Right lung (tissue), 5 donors: ENCODE data around the gene LASP1. TPM values are rescaled to one million over a fixed set of nuclear protein-coding genes. Genes with fewer than 3 reads are reported as not detected.
A peak's percentile ranks its signal among the peaks of the same experiment; 100 is the strongest.

Source experiments
- DNase-seq, 2 donors: peaks; one replicate each; pipeline ENCODE4 v3.0.0-alpha.2; 2013
- polyA plus RNA-seq, 5 donors: library from polyadenylated mRNA; unstranded; fragments of 120-200 nt; gene quantifications; one replicate each; pipeline versions ENCODE4 v1.2.1 to v1.2.3, GENCODE V29; 2013; ENCODE audit warnings: inconsistent platforms in 1 of 5, low replicate concordance in 1 of 5; ENCODE audit not compliant: insufficient read length in 5 of 5, insufficient read depth in 1 of 5

The LASP1 gene
- polyA plus RNA-seq, 5 donors, result 132 to 164 (median 144) TPM

DNA sequence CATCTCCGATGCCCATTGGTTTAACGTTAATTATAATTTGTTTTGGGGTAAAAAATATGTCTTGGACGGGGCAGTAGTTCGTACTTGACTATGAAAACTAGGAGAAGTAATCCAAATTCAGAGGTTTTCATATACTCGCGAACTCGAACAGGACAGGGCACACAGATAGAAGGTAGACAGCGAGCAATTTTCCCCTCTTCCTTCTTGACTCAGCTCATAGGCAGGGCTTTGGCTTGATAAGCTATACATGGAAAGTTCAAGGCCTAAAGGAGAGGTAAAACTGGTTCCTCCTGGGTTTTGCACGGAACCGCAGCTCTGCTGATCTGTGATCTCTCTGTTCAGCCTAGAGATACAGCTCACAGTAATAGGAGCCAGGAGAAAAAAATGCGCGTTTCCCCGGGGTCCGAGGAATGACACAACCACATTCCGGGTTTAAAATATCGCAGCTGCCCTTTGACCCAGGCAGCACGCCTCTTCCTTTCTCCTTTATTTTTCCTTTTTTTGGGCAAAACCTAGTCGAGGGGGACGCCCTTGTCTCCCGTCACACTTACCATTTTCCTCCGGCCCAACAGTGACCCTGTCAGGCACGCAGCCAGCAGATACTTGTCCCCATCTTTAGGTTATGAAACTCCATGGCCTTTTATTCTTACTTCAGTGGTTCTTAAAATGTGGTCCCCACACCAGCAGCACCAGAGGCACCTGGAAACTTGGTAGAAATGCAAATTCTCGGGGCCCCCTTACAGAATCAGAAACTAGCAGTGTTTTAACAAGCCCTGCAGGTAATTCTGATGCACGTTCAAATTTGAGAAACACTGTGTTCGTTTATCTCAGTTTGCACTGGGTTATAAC, 1.7 kb upstream of the LASP1 start:
- DNase-seq, result peak in 1 of 2 donors; percentile 41

DNA sequence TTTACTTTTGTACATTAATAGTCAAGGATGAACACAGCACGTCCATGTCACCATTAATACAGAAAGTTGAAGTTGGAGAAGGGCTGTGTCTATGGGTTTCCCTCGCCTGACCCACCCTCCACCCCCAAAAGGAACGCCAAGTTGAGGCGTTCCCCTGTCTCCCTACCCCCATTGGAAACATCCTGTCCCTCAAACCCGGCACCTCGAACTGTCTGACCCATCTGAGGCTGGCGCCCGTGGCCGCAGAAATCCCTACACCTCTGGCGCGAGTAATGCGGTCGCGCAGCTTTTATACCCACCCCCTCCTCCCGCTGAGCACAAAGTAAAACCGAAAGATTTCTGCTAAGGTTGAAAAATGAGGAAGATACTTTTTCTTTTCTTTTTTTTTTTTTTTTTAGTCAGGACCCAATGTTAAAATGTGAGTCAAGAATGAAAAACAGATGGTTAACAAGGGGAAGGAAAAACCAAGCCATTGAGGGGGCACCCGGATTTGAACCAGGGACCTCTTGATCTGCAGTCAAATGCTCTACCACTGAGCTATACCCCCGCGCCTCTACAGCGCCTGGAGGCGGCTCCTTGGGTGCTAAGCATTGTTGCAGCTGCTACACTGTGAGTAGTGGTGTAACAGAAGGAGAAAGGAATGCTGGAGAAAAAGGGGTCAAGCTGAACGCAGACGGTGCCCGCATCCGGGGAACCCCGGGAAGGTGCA, 887 bp upstream of the LASP1 start:
- peak; percentile 90 to 94 for DNase-seq

DNA sequence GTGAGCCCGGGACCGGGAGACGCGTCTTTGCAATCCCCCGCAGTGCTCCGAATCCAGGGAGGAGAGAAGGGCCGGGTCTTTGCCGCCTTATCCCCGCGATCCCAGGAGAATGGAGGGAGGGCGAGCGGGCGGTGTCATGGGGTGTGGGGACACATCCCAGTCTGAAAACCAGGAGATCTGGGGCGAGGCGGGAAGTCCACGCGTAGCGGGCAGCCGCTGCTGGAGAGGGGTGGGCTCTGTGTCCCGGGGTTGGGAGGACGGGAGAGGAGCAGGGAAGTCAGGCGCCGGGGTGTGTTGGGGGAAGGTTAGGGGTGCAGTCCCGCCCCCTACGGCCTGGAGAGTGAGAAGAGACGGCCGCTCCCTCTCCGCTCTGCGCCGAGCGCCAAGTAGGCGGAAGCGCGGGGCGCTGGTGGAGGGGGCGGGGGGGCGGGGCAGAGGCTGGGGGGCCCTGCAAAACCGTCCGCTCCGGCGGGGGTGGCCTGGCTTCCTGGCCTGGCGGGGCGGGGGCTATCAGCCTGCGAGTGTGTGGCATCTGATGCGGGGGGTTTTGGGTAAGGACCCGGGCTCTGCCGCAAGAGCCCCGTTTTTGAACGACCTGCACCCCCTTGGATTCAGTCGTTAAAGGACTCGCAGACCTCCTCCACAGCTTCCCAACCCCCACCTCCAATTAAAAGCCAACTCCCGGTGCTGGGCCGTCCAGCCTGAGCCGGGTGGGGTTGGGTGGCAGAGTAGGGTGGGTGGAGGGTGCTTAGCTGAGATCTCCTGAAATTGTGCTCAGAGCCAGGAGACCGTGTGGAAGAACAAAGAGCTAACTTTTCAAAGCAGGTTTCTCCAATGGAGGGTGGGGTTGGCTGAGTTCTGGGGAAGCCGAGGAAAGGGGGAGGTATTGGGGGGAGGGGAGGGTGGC, 654 bp downstream of the LASP1 start:
- peak in 1 of 2 donors; percentile 70 for DNase-seq

DNA sequence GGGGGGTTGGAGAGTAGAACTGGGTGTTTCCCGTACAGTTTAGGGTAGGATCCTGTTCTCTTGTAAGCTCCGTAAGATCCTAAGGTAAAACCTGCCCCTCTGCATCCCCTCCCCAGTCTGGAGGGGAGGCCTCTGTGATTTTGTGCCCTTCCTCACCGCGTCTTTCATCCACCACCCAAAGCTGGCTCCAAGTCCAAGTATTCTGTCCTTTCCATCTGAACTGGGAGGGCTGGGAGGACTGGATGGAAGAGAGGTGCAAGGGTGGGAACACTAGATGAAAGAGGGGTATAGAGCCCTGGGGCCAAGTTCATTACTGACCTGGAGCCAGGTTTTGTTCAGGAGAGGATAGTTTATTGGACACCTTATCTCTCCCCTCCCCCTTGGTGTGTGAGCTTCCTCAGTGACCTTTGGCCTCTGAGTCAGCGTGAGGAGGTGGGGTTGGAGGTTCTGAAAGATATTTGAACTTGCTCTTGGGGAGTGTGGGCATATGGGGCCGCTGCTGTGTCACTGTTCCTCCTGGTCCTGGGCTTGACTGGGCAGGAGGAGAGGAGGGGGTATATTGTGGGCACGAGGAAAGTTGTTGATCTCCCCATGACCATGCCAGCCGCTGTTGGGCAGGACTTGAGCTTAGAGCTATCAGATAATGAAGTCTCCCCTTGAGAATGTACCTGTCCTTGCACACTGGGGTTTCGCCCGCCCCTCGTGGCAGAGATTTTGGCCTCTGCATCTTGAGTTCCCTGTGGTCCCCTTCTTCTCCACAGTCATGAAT, 1.6 kb downstream of the LASP1 start:
- DNase-seq, result no peak

DNA sequence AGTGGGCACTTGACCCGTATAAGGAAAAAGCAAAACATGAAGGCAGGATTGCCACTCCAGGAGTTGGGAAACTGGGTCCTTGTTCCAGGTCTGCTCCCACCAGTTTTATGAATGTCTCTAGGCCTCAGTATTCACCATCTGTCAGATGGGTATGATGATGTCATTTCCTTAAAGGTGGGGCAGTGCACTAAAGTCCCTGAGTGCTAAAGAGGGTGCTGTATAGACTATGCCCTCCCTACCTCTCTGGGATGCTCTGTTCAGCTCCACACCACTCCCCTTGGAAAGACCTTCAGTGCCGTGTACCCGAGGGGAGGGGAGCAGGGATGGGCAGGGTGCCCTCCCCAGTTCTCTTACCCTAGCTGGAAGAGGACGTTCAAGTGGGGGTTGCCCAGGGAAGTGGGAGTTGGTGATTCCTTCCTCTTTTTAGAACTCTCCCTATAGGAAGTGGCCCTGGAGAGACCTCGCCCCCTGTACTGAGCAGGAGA, 2.2 kb downstream of the LASP1 start:
- no peak for DNase-seq

DNA sequence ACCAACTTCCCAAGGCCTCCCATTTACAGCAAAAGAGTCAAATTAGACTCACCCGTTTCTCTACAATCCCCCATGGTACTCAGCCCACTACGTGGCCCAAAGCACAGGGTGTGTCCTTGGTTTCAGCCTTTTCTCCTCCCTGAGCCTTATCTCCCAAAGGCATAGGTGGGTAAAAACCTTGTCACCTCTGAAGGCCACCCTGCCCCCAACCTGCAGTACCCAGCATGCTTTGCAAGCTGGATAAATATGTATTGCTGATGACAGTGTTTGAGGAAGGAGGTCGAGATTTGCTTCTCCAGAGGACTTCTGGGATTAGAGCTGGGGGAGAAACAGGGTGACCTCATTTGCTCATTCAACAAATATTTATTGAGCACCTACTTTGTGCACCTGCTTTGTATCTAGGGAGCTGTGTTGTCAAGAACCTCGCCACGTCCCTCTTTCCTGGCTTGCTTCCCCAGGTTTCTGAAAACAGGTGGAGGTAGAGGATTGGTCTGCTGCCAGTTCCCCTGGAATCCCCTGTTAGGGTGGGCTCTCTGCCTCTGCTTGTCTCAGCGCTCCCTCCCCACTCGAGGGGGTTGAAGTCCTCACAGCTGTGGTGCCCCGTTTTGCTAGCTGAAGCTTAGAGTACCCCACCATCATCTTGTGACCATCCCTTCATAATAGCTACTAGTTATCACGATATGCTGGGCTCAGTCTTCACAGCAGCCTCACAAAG, 3.0 kb downstream of the LASP1 start:
- no peak for DNase-seq

DNA sequence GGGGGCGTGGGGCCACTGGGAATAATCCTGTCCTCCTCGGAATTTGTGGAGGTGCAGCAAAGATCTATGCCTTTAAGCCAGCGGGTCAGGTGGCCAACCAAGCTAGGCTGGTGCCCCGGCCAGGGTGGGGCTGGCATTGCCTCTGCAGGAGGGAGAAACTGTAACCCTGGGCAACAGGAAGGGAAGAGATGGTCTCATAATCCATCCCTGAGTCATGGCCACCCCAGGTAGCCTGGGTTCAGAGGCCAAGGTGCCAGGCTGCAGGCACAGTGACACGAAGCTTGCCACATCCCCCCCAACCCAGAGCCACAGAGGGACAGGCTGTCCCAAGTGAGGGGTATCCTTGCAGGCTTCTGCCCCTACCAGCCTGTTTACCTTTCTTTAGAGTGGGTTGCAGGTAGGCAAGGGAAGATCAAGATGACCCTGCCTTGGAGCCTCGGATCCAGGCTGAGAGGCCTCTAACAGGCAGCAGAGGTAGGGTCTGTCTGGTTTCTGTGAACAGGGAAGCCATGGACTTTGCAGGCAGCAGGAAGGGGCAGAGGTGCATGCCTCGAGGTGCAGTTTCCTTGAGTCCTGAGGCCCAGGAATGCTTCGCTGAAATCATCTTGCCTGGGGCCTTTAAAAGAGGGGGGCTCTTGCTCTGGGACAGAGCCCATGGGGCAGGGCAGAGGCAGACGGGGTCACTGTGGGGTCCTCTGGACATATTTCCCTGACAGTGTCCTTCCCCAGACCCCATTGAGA, 4.0 kb downstream of the LASP1 start:
- DNase-seq, result no peak

DNA sequence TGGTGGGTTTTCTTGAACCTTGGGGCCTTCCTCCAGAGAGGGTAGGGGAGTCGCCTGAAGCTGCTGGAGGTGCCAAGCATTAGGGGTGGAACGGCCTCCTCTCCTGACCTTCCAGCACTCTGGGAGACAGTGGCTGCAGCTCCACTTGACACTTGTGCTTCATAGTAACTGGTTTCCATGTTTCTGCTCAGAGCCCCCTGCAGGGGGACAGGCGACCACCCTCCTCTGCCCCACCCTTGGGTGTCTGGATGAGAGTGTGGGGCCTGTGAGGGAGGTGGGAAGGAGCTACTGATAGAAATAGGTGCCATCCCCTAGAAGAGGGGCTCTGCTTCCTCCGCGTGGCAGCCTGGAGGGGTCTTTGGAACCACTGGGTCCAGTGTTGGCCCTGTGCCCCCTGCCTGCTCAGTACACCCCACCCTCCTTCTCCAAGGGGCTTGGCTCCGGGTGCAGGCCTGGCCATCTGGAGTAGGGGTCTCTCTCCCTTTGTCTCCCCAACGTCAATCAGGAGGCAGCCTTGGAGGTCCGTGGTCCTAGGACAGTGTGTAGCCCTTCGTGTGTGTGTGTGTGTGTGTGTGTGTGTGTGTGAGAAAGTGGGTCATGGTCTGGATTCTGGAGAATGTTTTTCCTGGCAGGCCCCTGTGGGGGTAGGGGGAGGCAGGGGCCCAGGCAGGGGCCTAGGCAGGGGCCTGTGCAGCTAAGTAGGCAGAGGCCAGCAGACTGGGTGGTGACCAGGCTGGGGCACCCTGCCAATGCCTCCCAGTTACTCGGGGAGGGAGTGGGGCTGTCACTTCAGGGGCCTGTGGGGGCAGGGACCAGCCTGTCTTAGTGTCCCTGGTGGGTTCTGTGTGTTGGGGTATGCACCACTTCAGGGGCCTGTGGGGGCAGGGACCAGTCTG, 4.9 kb downstream of the LASP1 start:
- no peak for DNase-seq

DNA sequence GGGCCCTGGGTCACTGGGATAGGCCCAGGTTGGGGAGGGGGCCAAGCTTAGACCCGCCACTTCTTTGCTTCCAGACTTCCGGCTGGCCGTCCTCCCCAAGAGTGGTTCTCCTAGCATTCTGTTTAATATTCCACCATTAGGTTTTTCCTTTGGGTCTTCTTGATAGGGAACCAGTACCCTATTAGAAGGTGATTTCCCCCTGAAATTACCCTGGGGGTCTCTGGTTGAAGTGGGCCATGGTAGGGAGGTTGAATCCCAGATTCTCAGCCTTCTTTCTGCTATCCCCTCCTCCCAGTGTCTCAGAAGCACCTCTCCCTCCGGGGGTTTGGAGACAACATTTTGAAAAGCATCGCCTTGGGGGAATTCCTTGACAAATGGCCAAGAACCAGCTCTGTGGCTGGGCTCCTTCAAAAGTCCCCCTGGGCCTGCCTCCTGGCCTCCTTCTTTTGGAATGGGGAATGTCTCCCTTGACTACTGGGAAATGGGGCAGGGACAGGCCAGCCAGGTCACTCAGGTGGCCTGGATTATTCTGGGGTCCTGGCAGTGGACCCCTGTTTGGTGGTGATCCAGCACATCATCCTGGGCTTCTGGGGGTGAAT, 5.7 kb downstream of the LASP1 start:
- DNase-seq, result no peak

DNA sequence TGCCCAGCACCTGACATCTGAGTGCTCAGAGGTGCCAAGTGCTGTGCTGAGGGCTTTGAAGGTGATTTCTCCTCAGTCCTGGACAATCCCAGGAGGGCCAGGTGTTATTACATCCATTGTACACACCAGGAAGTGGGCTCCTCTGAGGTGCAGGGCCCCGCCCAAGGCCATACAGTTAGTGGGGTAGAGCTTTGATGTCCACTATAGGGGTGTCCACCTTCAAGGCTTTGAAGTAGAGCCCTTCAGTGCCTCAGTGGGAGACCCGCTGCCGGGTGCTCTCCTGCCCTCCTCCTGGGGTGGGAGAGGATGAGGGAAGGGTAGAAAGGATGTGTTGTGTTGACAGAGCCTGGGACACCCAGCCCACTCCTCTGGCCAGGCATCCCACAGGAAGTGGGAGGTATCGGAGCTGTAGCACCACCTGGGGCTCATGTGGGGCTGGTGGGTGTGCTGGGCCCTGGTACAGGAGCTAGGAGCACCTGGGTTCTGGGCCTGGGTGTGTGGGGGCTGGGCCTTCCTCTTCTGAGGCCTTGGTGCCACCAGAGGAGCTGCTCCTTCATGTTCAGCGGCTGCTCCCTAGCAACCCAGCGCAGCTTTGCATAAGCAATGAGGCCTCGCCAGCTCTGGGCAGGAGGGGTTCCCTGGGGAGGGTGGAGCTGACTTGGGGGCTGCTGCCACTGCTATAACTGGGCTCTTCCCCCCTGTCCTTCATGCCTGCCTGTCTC, 7.4 kb downstream of the LASP1 start:
- no peak for DNase-seq

DNA sequence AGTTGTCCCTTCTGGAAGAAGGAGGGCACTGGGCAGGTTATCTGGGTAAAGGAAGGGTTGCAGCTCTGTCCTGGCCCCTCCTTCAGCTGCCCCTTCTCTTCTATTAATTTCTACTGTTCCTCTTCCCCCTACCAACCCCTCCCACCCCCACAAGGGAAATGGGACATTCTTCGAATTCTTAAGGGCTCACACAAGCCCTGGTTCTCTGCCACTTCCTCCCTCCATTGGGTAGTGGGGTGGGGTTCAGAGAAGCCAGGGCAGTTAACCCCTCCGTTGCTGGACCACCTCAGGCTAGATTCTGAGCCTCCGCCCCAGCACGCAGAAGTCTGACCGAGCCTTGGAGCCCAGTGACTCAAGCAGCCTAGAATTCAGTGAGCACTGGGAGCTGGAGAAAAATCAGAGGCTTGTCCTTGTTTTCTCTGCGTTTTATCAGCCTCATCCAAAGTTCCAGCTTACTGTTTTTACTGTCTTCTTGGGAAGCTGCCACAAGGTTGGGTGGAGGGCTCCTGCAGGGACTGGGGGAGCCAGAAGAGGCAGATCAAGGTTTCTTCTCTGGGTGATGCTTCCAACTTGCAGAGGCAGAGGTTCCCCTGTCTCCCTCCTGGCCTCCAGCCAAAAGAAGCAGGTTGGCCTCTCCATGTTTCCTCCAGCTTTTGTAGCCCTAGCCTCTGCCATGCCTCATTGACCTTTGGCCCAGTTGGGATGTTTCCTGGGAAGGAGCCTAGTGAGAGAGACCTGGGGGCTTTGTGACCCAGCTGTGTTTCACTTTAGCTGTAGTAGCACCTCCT, 10.2 kb downstream of the LASP1 start:
- DNase-seq, result peak in 1 of 2 donors; percentile 49

DNA sequence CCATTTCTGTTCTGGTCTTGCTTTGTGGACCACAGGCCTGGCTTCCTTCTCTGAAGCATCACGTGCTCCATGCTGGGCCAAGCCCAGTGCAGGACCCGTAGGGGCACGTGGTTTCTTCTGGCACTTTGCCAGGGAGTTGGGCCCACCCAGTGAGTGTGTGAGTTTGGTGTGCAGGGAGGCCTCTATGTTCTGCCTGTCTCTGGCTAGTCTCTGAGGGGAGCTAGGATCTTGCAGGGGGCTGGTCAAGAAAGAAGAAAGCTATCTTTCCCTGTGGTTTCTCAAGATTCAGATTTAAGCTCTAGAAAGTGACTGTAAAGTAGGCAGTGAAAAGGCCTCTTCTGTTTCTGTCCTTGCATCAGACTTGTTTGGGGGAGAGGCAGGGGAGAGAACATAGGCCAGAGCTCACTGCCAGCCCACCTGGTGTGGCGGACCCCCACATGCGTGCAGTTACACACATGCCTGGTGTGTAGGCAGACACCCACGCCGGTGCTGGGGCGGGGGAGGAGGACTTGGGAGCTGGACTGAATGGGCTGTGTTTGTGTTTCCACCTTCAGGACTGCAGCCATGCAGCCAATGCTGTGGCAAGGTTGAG, 11.8 kb downstream of the LASP1 start:
- DNase-seq, result peak; percentile 72 to 78

DNA sequence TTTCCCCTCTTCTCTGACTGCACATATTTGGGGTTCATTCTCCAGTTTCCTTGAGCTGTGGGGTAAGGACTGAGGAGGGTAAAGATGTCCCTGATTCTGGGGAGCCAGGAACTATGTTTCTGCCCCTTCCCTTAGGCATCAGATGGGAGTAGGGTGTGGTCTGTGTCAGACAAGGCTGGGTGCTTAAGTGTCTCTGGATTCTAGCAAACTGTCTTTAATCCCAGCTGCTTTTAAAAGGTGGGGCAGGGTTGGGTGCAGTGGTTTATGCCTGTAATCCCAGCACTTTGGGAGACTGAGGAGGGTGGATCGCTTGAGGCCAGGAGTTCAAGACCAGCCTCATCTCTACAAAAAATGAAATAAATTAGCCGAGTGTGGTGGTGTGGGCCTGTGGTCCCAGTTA, 13.0 kb downstream of the LASP1 start:
- DNase-seq, result no peak

DNA sequence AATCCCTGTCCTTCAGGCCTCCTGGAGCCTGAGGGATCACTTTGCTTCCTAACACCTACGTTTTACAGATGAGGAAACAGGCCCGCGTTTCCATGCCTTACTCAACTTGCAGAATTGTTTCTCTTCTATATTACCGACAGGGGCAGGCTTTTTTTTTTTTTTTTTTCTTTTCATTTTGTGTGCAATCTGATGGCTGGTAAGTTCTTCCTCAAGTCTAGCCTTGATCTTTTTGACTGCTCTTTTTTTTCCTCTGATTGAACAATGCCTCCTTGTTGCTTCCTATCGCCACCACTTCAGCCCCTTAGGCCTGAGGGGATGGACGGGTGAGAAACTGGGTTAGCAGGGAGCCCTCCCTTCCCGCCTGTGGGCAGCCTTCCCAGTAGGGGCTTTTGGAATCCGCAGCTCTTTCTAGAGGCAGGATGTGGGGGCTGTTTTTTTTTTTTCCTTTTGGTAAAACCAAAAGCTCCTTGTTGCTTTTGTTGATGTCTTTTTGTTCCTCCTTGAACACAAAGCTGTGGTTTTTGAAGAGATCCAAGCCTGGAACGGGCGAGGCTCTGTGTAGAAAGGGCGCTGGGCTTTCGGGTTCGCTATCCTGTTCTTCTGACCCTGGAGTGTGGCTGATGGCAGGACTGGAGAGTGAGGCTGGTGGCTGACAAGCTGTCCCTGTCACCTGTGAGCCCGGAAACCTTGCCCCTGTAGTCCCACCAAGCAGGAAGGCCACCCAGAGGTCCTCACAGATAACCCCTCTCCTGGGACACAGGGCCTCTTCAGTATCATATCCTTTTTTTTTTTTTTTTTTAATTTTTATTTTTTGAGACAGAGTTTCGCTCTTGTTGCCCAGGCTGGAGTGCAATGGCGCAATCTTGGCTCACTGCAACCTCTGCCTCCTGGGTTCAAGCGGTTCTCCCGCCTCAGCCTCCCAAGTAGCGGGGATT, 14.0 kb downstream of the LASP1 start:
- no peak for DNase-seq
